ENCODE measurements around the gene APOC3.

Gene APOC3

GRCh38 chr11:116790167-116791001, 39.3 kb upstream of the APOC3 start:
- Histone ChIP-seq H3K27me3 (ENCODE audit: insufficient read depth, low read depth) (no peaks in the 10 kb centered on the region), H2AFZ (ENCODE audit: low read depth) (no peak overlapping the region), H3K4me1 (ENCODE audit: low read depth, poor library complexity, severe bottlenecking) (peaks cover 12% of the 10 kb centered on the region), H3K36me3 (ENCODE audit: insufficient read depth) (no peaks in the 10 kb centered on the region), H3K27ac (no peak overlapping the region), H3K9ac (no peak overlapping the region), H4K20me1 (ENCODE audit: insufficient read depth) (no peaks in the 10 kb centered on the region), H3K4me2 (no peak overlapping the region), H3K4me3 (IDR thresholded peaks at IDR 0.05; ENCODE audit: insufficient read depth, low read depth, low read length) (no peak overlapping the region), H3K79me2 (ENCODE audit: insufficient read depth, low read depth) (peaks cover 12% of the 10 kb centered on the region)
- TF ChIP-seq CTCF (conservative IDR thresholded peaks at IDR 0.05; ENCODE audit: low read depth, low read length), result no peak

DNA sequence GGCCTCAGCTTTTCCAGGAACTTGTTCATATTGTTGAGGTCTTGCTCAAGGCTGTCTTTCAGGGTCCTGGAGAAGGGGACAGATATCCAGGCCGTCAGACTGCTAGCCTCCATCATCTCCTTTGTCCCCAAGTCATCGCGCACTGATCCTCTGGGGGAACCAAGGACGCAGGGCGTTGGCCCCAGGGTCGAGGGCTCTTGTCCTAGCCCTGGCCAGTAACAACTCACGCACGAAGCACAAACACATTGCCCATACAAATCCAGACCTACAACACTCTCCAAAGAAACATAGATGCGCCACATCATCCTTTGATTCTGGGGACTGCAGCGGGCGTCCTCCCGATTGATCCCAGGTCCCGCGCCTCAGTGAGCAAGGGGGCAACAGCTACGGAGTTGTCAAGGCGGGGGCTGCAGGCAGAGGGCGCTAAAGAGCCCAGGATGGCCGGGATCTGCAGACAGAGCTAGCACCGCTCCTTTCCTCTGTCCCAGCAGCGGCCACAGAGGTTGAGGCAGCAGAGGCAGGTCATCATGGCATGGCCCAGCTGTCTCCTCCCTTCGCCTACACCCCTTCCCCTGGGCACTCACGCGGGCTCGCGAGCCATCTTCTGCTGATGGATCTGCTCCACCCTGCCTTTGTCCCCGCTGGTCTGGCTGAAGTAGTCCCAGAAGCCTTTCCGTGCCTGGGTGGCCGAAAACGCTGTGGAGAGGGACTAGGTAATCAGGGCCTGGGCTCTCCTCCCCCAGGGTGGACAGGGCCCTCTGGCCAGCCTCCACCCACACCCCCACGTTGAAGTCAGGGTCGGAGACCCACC, 38.5 kb upstream of the APOC3 start:
- Histone ChIP-seq H3K4me1 (ENCODE audit: low read depth, poor library complexity, severe bottlenecking) (peaks cover 12% of the 10 kb centered on the region), H3K27ac (no peak overlapping the region), H3K4me3 (IDR thresholded peaks at IDR 0.05; ENCODE audit: insufficient read depth, low read depth, low read length) (no peak overlapping the region), H2AFZ (ENCODE audit: low read depth) (peak overlapping the region; percentile 26; the same call in 1 of the 2 replicates), H3K9ac (no peak overlapping the region), H3K79me2 (ENCODE audit: insufficient read depth, low read depth) (peaks cover 12% of the 10 kb centered on the region), H3K27me3 (ENCODE audit: insufficient read depth, low read depth) (no peaks in the 10 kb centered on the region), H3K36me3 (ENCODE audit: insufficient read depth) (no peaks in the 10 kb centered on the region), H4K20me1 (ENCODE audit: insufficient read depth) (no peaks in the 10 kb centered on the region), H3K4me2 (0 out of 2 replicates have a peak overlapping the region, but pooled peaks have one; percentile 13)
- TF ChIP-seq CTCF (conservative IDR thresholded peaks at IDR 0.05; ENCODE audit: low read depth, low read length), result peak; percentile 77

- no peak within 1 kb of the TSS for H3K4me3 ChIP-seq (IDR thresholded peaks at IDR 0.05; ENCODE audit: insufficient read depth, low read depth, low read length)
- peaks cover 7% of the 10 kb centered on the region for H3K4me1 ChIP-seq (ENCODE audit: low read depth, poor library complexity, severe bottlenecking)
- TF ChIP-seq CTCF (conservative IDR thresholded peaks at IDR 0.05; ENCODE audit: low read depth, low read length), result no peak
- H3K27ac ChIP-seq, result no peak within 1 kb of the TSS
- no peak within 1 kb of the TSS for H3K9ac ChIP-seq
- H3K4me2 ChIP-seq, result 0 out of 2 replicates have a peak within 1 kb of the TSS, but pooled peaks have one; percentile 13
- H4K20me1 ChIP-seq (ENCODE audit: insufficient read depth), result no peaks in the 10 kb centered on the region
- peaks cover 7% of the 10 kb centered on the region for H3K79me2 ChIP-seq (ENCODE audit: insufficient read depth, low read depth)
- H3K27me3 ChIP-seq (ENCODE audit: insufficient read depth, low read depth), result no peaks in the 10 kb centered on the region
- H3K36me3 ChIP-seq (ENCODE audit: insufficient read depth), result no peaks in the 10 kb centered on the region
- peak within 1 kb of the TSS; percentile 26; the same call in 1 of the 2 replicates for H2AFZ ChIP-seq (ENCODE audit: low read depth)
These were observed 37.9 kb upstream of the APOC3 start, which contains the start of gene APOA5 for GRCh38 chr11:116791813-116792143. Gene APOA5 (minus strand): TSS chr11:116791879. CDS start chr11:116791860, 19 bp downstream.

GRCh38 chr11:116792144-116792868, 37.4 kb upstream of the APOC3 start:
- Histone ChIP-seq H4K20me1 (ENCODE audit: insufficient read depth) (no peaks in the 10 kb centered on the region), H3K4me3 (IDR thresholded peaks at IDR 0.05; ENCODE audit: insufficient read depth, low read depth, low read length) (no peak overlapping the region), H3K9ac (no peak overlapping the region), H2AFZ (ENCODE audit: low read depth) (no peak overlapping the region), H3K79me2 (ENCODE audit: insufficient read depth, low read depth) (peaks cover 2% of the 10 kb centered on the region), H3K27ac (no peak overlapping the region), H3K36me3 (ENCODE audit: insufficient read depth) (no peaks in the 10 kb centered on the region), H3K4me1 (ENCODE audit: low read depth, poor library complexity, severe bottlenecking) (peaks cover 4% of the 10 kb centered on the region), H3K4me2 (no peak overlapping the region), H3K27me3 (ENCODE audit: insufficient read depth, low read depth) (no peaks in the 10 kb centered on the region)
- no peak for TF ChIP-seq CTCF (conservative IDR thresholded peaks at IDR 0.05; ENCODE audit: low read depth, low read length)

Data from KMS-11 (cell line).